SK-N-SH (cell line): Measurements from ENCODE around the gene FBN1. TPM values are rescaled to one million over a fixed set of nuclear protein-coding genes. Genes with fewer than 3 reads are reported as not detected.

ENCODE experiments used
- CTCF ChIA-PET: fragments of 300-600, 350-600 bp; formaldehyde crosslinking; extraction: SDS; loops from one replicate; lab custom pipeline; 2021; lab: Yijun Ruan, JAX
- POLR2A ChIA-PET: fragments of 350-600 bp; sonication (Branson Sonifier 250); formaldehyde crosslinking; extraction: SDS; loops from one replicate; lab custom pipeline; 2020; ENCODE audit warnings: antibody characterized with exemption, inconsistent platforms; lab: Yijun Ruan, JAX
- DNase-seq: peaks from one replicate; pipeline ENCODE4 v3.0.0; 2012
- H2AFZ ChIP-seq: fragments of 200-600 bp; sonication (generic); 2 replicates; pipeline ENCODE4 v1.8.1; 2016; ENCODE audit warnings: antibody characterized with exemption, mild to moderate bottlenecking, low read depth
- H3F3A ChIP-seq: fragments of 200-600 bp; sonication (generic); replicated peaks from 2 replicates; pipeline ENCODE3; 2016; ENCODE audit warnings: antibody characterized with exemption, mild to moderate bottlenecking; ENCODE audit not compliant: insufficient read depth
- H3K27ac ChIP-seq, 2 experiments: fragments of 200-500 bp in 1 of 2; fragments of 200-600 bp in 1 of 2; sonication (Bioruptor generic) in 1 of 2; sonication (generic), shearing (Covaris generic) in 1 of 2; 2 replicates each; pipeline versions ENCODE4 v1.5.1 to v1.6.1; 2014 to 2016; ENCODE audit warnings: low read depth in 2 of 2, inconsistent platforms in 1 of 2, low read length in 1 of 2, mild to moderate bottlenecking in 1 of 2, mixed read lengths in 1 of 2
- H3K27me3 ChIP-seq: fragments of 200-600 bp; sonication (generic), shearing (Covaris generic); 2 replicates; pipeline ENCODE4 v1.6.1; 2016; ENCODE audit warnings: mixed run types; ENCODE audit not compliant: insufficient read depth
- H3K36me3 ChIP-seq, 2 experiments: fragments of 200-500 bp in 1 of 2; fragments of 200-600 bp in 1 of 2; sonication (Bioruptor generic) in 1 of 2; sonication (generic) in 1 of 2; replicated peaks in 1 of 2; 2 replicates each; pipeline versions ENCODE3 to v1.5.1; 2014 to 2016; ENCODE audit warnings: low read length in 1 of 2, mild to moderate bottlenecking in 1 of 2; ENCODE audit not compliant: insufficient read depth in 2 of 2, control insufficient read depth in 1 of 2
- H3K4me1 ChIP-seq, 2 experiments: fragments of 200-500 bp in 1 of 2; fragments of 200-600 bp in 1 of 2; sonication (Bioruptor generic) in 1 of 2; sonication (generic), shearing (Covaris generic) in 1 of 2; 2 replicates each; pipeline versions ENCODE4 v1.5.1 to v1.6.1; 2014 to 2016; ENCODE audit warnings: low read depth in 1 of 2, low read length in 1 of 2, mixed run types in 1 of 2; ENCODE audit not compliant: insufficient read depth in 2 of 2, control insufficient read depth in 1 of 2
- H3K4me2 ChIP-seq: fragments of 200-600 bp; sonication (generic), shearing (Covaris generic); 2 replicates; pipeline ENCODE4 v1.6.1; 2017; ENCODE audit warnings: mixed run types
- H3K4me3 ChIP-seq, 2 experiments: fragments of 200-500 bp in 1 of 2; fragments of 200-600 bp in 1 of 2; sonication (Bioruptor generic) in 1 of 2; sonication (generic), shearing (Covaris generic) in 1 of 2; 2 replicates each; pipeline versions ENCODE4 v1.5.1 to v1.8.1; 2014 to 2016; ENCODE audit warnings: low read depth in 2 of 2, inconsistent platforms in 1 of 2, low read length in 1 of 2, mild to moderate bottlenecking in 1 of 2, mixed read lengths in 1 of 2, moderate library complexity in 1 of 2
- H3K79me2 ChIP-seq: fragments of 200-600 bp; sonication (generic); 2 replicates; pipeline ENCODE4 v1.8.1; 2017; ENCODE audit warnings: mild to moderate bottlenecking; ENCODE audit not compliant: insufficient read depth
- H3K9ac ChIP-seq: fragments of 200-600 bp; sonication (generic); 2 replicates; pipeline ENCODE4 v1.6.1; 2017; ENCODE audit warnings: mixed run types
- H3K9me2 ChIP-seq: fragments of 200-600 bp; sonication (generic); 2 replicates; pipeline ENCODE4 v1.6.1; 2017; ENCODE audit warnings: mixed run types
- H3K9me3 ChIP-seq: fragments of 200-600 bp; sonication (generic); 2 replicates; pipeline ENCODE4 v1.6.1; 2017; ENCODE audit warnings: mixed run types, mild to moderate bottlenecking, moderate library complexity
- H4K20me1 ChIP-seq: fragments of 200-600 bp; sonication (generic); 2 replicates; pipeline ENCODE4 v1.6.1; 2017; ENCODE audit warnings: mild to moderate bottlenecking, mixed run types; ENCODE audit not compliant: insufficient read depth
- CTCF ChIP-seq: fragments of 200-600 bp; sonication (generic); IDR thresholded peaks from 2 replicates; pipeline ENCODE4 v1.6.1; 2017; ENCODE audit warnings: antibody characterized with exemption, mild to moderate bottlenecking, moderate library complexity
- FOXJ3 ChIP-seq: sonication (generic); formaldehyde crosslinking; IDR thresholded peaks from 2 replicates; pipeline ENCODE4 v1.5.1; 2020; ENCODE audit warnings: mild to moderate bottlenecking, missing genetic modification reagents
- GATA2 ChIP-seq: sonication (generic); formaldehyde crosslinking; IDR thresholded peaks from 2 replicates; pipeline ENCODE4 v1.5.0; 2020; ENCODE audit warnings: mild to moderate bottlenecking, missing genetic modification reagents
- JUND ChIP-seq: IDR thresholded peaks from 2 replicates; pipeline ENCODE4 v1.4.0; 2012
- PBX3 ChIP-seq: IDR thresholded peaks from 2 replicates; pipeline ENCODE4; 2012
- RAD21 ChIP-seq: IDR thresholded peaks from 2 replicates; pipeline ENCODE4 v1.6.1; 2012; ENCODE audit warnings: mild to moderate bottlenecking, low read length
- REST ChIP-seq: IDR thresholded peaks from 2 replicates; pipeline ENCODE4 v1.6.1; 2012; ENCODE audit warnings: mild to moderate bottlenecking, low read depth, low read length, moderate library complexity
- RFX5 ChIP-seq: IDR thresholded peaks from 2 replicates; pipeline ENCODE4 v1.6.1; 2012; ENCODE audit warnings: mild to moderate bottlenecking, improper control_type of control experiment, low read length
- SMC3 ChIP-seq: IDR thresholded peaks from 2 replicates; pipeline ENCODE4 v1.6.1; 2012; ENCODE audit warnings: low read depth, low read length, improper control_type of control experiment
- TCF12 ChIP-seq: IDR thresholded peaks from 2 replicates; pipeline ENCODE4 v1.4.0; 2012
- WGBS: methylation state at CpG from one replicate; pipeline ENCODE4 v1.1.6; 2017; ENCODE audit warnings: low lambda C conversion rate; 5-methylcytosine and 5-hydroxymethylcytosine counted together
- polyA plus RNA-seq, 3 experiments: library from polyadenylated mRNA; depleted of rRNA; stranded (reverse); fragments of >200 nt; gene quantifications; 2 replicates each; pipeline ENCODE4 v1.2.3, GENCODE V29; 2012
- TF ChIP-seq, protein P1 (sequence below): IDR thresholded peaks from 2 replicates; pipeline ENCODE4 v1.4.0; 2012; ENCODE audit warnings: low read depth, borderline replicate concordance
- TF ChIP-seq, protein P2 (sequence below): fragments of 150-350 bp; IDR thresholded peaks from 2 replicates; pipeline ENCODE4 v1.6.1; 2016; ENCODE audit warnings: mild to moderate bottlenecking, low read depth, low read length

Gene FBN1
- polyA plus RNA-seq, 1 of the 3 experiments (the other 2 are of a cell fraction), result 248 TPM

- no peak for TF ChIP-seq REST
- peak; percentile 57 for TF ChIP-seq JUND
- TF ChIP-seq PBX3, result peak; percentile 85
- TF ChIP-seq RFX5, result no peak
- TF ChIP-seq, protein P1, sequence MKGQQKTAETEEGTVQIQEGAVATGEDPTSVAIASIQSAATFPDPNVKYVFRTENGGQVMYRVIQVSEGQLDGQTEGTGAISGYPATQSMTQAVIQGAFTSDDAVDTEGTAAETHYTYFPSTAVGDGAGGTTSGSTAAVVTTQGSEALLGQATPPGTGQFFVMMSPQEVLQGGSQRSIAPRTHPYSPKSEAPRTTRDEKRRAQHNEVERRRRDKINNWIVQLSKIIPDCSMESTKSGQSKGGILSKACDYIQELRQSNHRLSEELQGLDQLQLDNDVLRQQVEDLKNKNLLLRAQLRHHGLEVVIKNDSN, result no peak
These were observed 112.6 kb downstream of the FBN1 start (continued) for GRCh38 chr15:48532946-48533345.

GRCh38 chr15:48530528-48530927, 115.0 kb downstream of the FBN1 start:
- 93% methylated on average over 4 of the region's 4 CpGs for WGBS
- Histone ChIP-seq H3F3A (peaks cover 30% of the 10 kb centered on the region), H3K27me3 (no peaks in the 10 kb centered on the region), H3K4me3 (no peak overlapping the region), H3K9ac (no peak overlapping the region), H3K4me1 (peaks cover 14 to 39% of the 10 kb centered on the region in 2 experiments; a peak in 3 of 4 replicates), H2AFZ (no peak overlapping the region), H3K9me2 (no peaks in the 10 kb centered on the region), H4K20me1 (peaks cover 7% of the 10 kb centered on the region; the same call in 1 of the 2 replicates), H3K4me2 (no peak overlapping the region), H3K27ac (peak overlapping the region in 1 of 2 experiments; percentile 22; a peak in 1 of 4 replicates), H3K9me3 (no peaks in the 10 kb centered on the region), H3K79me2 (peaks cover 76% of the 10 kb centered on the region), H3K36me3 (peaks cover 63 to 86% of the 10 kb centered on the region in 2 experiments)
- TF ChIP-seq GATA2 (peak; percentile 5), RAD21 (no peak)
- peak; percentile 12 for DNase-seq
- CTCF ChIA-PET, result no interaction called here
- POLR2A ChIA-PET, result no interaction called here

GRCh38 chr15:48528921-48529320, 116.6 kb downstream of the FBN1 start:
- Histone ChIP-seq H3K27me3 (no peaks in the 10 kb centered on the region), H4K20me1 (peaks cover 7% of the 10 kb centered on the region; the same call in 1 of the 2 replicates), H3K4me1 (peaks cover 6 to 26% of the 10 kb centered on the region in 2 experiments; a peak in 3 of 4 replicates), H3K4me2 (no peak overlapping the region), H3K9me3 (no peaks in the 10 kb centered on the region), H3K9ac (no peak overlapping the region), H2AFZ (no peak overlapping the region), H3K79me2 (peaks cover 75% of the 10 kb centered on the region), H3K9me2 (no peaks in the 10 kb centered on the region), H3K4me3 (no peak overlapping the region), H3K27ac (no peak overlapping the region), H3K36me3 (peaks cover 69 to 92% of the 10 kb centered on the region in 2 experiments), H3F3A (peaks cover 37% of the 10 kb centered on the region)
- 93% methylated on average over 4 of the region's 4 CpGs for WGBS
- no peak for DNase-seq
- ChIA-PET CTCF (interaction anchor here (3.6 kb wide), 1 partner anchor 21 kb away, joined by 12 read pairs; no protein-coding TSS in a partner anchor), POLR2A (no interaction called here)
- TF ChIP-seq SMC3 (no peak), CTCF (no peak), TCF12 (no peak), FOXJ3 (CRISPR knock-in tag) (no peak)
- TF ChIP-seq, protein P2, sequence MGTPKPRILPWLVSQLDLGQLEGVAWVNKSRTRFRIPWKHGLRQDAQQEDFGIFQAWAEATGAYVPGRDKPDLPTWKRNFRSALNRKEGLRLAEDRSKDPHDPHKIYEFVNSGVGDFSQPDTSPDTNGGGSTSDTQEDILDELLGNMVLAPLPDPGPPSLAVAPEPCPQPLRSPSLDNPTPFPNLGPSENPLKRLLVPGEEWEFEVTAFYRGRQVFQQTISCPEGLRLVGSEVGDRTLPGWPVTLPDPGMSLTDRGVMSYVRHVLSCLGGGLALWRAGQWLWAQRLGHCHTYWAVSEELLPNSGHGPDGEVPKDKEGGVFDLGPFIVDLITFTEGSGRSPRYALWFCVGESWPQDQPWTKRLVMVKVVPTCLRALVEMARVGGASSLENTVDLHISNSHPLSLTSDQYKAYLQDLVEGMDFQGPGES, result no peak
